OCI-LY1 (cell line): ENCODE data around the gene IFT43.

Source experiments
- EZH2 ChIP-seq: fragments of 200-600 bp; sonication (generic), shearing (Covaris generic); IDR thresholded peaks from 2 replicates; pipeline ENCODE4 v1.8.0; 2017; ENCODE audit warnings: borderline replicate concordance, mixed run types, mild to moderate bottlenecking, antibody characterized with exemption, low read length, moderate library complexity, mixed read lengths
- TF ChIP-seq, protein P1 (sequence below): fragments of 200-600 bp; sonication (generic), shearing (Covaris generic); IDR thresholded peaks from 2 replicates; pipeline ENCODE4 v1.5.1; 2017; ENCODE audit warnings: mild to moderate bottlenecking, antibody characterized with exemption, low read length, moderate library complexity, mixed read lengths

DNA sequence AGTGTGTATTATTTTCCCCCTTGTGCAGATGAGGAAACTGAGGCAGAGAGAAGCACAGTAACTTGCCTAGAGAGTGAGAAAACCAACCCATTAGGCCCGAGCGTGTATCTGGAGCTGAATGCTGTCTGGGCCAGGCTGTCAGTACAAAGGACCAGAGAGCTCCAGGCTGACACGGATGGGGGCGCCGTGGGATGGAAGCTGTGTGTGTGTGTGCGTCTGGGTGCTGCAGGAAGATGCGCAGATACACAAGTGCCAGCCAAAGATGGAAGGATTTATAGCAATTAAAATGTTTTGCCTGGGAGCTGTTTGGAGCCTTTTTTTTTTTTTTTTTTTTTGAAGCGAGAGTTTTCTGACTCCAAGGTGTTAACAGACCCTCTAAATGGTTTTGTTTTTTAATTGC lies 112.5 kb downstream of the IFT43 start:
- TF ChIP-seq, protein P1, sequence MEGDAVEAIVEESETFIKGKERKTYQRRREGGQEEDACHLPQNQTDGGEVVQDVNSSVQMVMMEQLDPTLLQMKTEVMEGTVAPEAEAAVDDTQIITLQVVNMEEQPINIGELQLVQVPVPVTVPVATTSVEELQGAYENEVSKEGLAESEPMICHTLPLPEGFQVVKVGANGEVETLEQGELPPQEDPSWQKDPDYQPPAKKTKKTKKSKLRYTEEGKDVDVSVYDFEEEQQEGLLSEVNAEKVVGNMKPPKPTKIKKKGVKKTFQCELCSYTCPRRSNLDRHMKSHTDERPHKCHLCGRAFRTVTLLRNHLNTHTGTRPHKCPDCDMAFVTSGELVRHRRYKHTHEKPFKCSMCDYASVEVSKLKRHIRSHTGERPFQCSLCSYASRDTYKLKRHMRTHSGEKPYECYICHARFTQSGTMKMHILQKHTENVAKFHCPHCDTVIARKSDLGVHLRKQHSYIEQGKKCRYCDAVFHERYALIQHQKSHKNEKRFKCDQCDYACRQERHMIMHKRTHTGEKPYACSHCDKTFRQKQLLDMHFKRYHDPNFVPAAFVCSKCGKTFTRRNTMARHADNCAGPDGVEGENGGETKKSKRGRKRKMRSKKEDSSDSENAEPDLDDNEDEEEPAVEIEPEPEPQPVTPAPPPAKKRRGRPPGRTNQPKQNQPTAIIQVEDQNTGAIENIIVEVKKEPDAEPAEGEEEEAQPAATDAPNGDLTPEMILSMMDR = no peak
- TF ChIP-seq EZH2 = no peak
